Medulla oblongata (tissue), 1 donor: Measurements from ENCODE around the gene SPATA2.
A peak's percentile ranks its signal among the peaks of the same experiment; 100 is the strongest.
"Not testable (repeated sequence)": the region's sequence is repeated elsewhere in the genome, so short reads cannot be mapped to it uniquely, and the experiment has no call there.

Source experiments
- DNase-seq: peaks from one replicate; pipeline ENCODE4 v3.0.0-alpha.2; 2015; ENCODE audit errors: extremely low spot score

Gene SPATA2, protein sequence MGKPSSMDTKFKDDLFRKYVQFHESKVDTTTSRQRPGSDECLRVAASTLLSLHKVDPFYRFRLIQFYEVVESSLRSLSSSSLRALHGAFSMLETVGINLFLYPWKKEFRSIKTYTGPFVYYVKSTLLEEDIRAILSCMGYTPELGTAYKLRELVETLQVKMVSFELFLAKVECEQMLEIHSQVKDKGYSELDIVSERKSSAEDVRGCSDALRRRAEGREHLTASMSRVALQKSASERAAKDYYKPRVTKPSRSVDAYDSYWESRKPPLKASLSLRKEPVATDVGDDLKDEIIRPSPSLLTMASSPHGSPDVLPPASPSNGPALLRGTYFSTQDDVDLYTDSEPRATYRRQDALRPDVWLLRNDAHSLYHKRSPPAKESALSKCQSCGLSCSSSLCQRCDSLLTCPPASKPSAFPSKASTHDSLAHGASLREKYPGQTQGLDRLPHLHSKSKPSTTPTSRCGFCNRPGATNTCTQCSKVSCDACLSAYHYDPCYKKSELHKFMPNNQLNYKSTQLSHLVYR

DNA sequence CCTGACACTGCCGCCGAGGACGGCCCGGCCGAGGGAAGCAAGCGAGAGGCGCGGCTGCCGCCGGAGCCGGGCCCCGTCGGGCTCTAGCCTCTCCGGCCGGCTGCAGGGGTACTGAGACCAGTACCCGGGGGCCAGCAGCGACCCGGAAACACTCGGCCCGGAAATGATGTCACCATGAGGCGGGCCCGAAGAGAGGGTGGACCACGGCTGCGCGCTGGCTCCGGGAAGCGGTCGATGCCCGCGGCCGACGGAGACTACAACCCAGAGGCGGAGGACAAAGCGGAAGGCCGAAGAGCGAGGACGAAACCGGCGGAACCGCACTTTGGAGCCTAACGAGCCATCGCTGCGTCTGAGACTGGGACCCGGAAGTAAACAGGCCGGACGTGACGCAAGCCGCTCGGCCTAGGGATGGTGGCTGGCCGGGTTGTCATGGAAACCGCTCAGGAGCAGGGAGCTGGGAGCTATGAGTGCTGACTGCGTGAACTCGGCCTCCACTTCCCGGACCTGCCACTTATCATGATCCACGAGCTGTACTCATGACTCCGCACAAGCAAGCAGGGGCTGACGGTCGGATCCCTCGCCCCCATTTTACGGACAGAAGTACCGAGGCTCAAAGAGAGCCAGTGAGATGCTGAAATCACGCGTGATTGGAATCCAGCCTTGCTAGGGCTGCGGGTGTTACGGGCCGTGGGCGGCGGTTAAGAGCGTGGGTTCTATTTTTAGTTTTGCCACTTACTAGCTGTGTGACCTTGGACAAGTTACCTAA, at the start of gene SPATA2:
SPATA2 (minus strand) TSS at position 150 of the 766 bp plus-strand sequence. CDS start 7,039 bp downstream, outside the sequence.
- DNase-seq = peak; percentile 96

DNA sequence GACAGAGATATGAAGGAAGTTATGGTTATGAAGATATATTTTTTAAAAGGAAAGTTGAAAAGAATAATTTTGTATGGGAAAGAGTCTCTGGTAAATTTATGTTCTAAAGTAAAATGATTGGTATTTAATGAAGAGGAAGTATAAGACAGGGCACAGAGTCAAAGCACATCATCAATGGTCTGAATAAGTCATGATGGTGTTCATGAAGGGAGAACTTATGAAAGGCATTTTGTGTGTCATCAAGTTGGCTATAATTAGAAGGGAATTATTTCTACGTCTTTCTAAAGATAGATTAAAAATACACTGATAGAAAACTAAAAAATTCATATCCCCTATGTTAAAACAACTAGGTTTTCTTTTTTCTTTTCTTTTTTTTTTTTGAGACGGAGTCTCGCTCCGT, 46.1 kb upstream of the SPATA2 start:
- DNase-seq = no peak

DNA sequence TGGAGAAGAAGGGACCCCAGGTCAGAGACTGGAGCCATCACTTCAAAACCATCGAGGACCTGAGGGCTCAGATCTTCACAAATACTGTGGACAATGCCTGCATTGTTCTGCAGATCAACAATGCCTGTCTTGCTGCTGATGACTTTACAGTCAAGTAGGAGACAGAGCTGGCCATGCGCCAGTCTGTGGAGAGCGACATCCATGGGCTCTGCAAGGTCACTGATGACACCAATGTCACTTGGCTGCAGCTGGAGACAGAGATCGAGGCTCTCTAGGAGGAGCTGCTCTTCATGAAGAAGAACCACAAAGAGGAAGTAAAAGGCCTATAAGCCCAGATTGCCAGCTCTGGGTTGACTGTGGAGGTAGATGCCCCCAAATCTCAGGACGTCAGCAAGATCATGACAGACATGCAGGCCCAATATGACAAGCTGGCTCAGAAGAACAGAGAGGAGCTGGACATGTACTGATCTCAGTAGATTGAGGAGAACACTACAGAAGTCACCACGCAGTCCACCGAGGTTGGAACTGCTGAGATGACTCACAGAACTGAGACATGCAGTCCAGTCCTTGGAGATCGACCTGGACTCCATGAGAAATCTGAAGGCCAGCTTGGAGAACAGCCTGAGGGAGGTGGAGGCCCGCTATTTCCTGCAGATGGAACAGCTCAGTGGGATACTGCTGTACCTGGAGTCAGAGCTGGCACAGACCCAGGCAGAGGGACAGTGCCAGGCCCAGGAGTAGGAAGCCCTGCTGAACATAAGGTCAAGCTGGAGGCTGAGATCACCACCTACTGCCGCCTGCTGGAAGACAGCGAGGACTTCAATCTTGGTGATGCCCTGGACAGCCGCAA, 42.0 kb upstream of the SPATA2 start:
- peak; percentile 83 for DNase-seq

DNA sequence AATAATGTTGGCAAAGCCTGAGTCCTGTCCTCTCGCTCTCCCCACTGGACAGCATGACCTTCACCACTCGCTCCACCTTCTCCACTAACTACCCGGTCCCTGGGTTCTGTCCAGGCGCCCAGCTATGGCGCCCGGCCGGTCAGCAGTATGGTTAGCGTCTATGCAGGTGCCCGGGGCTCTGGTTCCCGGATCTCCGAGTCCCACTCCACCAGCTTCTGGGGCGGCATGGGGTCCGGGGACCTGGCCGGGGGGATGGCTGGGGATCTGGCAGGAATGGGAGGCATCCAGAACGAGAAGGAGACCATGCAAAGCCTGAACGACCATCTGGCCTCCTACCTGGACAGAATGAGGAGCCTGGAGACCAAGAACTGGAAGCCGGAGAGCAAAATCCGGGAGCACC, 41.4 kb upstream of the SPATA2 start:
- DNase-seq = no peak

DNA sequence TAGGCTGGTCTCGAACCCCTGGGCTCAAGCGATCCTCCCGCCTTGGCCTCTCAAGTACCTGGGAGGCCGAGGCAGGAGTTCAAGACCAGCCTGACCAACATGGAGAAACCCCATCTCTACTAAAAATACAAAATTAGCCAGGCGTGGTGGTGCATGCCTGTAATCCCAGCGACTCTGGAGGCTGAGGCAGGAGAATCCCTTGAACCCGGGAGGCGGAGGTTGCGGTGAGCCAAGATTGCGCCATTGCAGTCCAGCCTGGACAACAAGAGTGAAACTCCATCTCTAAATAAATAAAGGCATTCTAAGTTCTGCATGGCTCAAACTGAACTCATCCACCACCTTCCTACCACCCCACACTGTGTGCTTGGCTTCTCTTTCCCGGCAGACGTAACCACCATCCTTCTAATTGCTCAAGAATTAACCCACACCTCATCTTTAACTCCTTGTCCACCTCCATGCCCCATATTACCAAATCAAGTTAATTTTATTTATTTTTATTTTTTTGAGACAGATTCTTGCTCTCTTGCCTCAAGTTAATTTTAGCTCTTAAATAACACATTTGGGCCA, 40.6 kb upstream of the SPATA2 start:
- DNase-seq = not testable (repeated sequence)

DNA sequence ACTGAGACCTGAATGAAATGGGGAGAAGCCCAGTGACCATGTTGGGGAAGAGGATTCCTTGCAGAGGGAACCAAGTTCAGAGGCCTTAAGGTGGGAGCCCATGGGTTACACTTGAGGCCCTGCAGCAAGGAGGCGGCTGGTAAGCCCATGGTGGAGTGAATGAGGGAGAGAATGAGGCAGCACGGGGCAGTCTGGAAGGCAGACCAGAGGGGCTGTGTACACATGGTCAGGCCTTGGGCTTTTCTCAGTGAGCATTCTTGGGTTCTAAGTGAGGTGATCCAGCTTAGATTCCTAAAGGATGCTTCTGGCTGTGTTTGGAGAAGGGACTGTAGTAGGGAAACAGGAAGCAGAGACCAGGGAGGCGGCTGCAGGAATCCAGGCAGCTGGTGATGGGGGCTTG, 39.8 kb upstream of the SPATA2 start:
- DNase-seq = no peak

DNA sequence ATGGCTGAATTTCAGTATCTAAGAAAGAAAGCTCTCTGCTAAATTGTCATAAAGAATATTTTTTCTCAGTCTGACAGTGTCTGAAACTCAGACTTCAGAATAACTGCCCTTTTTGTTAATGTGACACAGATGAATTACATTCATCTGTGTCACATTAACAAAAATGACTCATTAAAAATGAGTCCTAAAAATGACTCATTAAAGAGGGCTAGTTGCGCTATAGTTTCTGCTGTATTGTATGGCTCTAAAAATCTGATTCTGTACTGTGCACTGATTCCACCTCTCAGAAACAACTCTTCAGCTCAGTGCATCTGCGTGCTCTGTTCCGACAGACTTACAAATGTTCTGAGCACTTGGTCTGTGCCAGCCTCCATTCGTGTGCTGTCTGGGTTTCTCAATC, 35.8 kb upstream of the SPATA2 start:
- no peak for DNase-seq

DNA sequence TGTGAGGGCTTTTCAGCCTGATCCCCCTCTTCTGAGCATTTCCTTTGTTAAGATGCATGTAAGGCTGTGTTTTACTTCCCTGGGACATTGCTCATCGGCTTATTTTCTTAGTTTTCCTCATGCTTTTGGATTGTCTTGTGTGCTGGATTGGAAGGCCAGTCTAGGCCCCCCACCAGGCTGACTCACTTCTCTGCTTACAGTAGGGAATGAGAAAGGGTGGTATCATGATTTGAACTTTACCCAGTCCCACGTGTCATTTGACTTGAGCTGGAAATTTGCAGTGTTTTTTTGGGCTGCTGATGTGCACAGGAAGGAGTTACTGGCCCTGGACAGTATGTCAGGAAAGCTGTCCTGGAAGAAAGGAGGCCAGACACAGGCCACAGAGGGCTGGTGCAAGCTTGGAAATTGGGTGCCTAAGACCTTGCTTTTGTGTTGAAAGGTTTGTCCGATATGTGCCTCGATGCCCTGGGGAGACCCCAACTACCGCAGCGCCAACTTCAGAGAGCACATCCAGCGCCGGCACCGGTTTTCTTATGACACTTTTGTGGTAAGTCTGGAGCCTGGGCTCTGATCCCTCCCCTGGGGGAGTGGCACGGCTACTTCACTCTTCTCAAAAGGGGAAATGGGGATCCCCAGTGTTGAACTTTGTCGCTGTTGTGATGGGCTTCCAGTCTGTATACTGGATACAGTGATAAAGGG, 33.6 kb upstream of the SPATA2 start:
- no peak for DNase-seq

DNA sequence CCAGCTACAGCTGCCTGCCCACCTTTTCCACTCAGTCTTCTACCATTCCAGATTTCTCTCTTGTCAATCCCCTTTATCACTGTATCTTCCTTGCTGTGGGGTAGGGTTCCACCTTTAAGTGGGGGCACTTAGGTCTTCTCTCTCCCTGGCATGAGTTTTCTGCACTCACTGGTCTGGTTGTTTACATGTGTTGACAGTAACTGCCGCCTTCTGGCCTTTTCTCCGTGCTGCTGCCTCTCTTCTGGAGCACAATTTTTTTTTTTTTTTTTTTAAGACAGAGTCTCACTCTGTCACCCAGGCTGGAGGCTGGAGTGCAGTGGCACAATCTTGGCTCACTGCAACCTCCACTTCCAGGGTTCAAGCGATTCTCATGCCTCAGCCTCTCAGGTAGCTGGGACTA, 32.8 kb upstream of the SPATA2 start:
- no peak for DNase-seq

DNA sequence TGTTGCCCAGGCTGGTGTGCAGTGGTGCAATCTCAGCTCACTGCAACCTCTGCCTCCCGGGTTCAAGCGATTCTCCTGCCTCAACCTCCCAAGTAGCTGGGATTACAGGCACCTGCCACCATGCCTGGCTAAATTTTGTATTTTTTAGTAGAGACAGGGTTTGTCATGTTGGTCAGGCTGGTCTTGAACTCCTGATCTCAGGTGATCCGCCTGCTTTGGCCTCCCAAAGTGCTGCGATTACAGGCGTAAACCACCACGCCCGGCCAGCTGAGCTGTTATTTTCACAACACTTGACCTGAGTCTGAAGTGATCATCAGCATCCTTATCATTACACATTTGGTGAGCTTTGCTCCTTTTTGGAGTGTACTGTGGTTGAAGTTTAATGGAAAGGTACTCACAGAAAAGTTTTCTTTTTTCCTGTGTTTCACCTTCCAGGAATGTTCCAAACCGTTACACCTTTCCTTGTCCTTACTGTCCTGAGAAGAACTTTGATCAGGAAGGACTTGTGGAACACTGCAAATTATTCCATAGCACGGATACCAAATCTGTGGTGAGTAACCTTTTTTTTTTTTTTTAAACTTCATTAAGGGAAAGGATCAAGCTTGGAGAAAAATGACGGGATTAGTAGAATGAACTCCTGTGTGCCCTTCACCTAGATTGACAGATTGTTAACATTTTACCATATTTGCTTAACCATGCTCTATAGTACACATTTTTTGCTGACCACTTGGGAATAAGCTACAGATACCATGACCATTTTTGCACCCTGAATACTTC, 30.6 kb upstream of the SPATA2 start:
- DNase-seq = no peak

DNA sequence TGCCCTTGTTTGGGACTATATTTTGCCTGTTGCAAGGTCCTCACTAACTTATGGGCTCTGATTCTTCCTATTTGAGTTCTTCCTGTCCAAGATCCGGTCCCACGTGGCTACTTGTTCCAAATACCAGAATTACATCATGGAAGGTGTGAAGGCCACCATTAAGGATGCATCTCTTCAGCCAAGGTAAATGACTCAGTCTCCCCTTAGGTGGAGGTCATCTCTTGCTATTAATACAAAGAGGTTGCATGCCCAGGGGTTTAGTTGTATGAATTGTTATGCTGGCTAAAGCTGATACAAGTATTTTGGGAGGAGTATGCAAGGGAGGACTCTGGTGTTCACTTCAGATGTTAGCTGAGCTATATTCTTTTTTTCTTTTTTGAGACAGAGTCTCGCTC, 30.0 kb upstream of the SPATA2 start:
- DNase-seq = no peak

DNA sequence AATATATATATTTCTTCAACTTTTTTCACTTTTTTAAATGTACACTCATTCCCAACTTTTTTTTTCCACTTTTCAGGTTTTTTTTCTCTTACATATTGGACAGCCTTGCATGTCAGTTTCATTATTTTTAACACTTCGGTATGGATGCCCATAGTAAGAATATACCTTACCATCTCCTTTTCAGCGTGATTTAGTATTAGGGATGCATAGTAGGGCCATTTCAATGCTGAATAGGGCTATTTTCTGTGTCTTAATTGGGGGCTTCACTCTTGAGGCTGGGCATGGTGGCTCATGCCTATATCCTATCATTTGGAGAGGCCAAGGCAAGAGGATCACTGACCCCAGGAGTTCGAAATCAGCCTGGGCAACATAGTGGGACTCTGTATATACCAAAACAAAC, 27.6 kb upstream of the SPATA2 start:
- no peak for DNase-seq

DNA sequence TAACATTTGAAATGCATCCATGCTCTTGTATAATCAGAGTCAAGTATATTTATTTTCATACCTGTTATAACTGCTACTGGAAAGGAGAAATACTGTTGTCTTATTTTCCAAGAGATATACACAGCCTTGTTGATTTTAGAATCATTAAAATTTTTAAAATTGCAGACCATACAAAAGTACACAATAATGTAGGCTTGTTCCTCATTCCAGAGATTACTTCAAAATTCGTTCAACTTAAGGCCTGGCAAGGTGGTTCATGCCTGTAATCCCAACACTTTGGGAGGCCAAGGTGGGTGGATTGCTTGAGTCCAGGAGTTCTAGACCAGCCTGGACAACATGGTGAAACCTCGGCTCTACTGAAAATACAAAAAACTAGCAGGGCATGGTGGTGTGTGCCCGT, 27.0 kb upstream of the SPATA2 start:
- no peak for DNase-seq

DNA sequence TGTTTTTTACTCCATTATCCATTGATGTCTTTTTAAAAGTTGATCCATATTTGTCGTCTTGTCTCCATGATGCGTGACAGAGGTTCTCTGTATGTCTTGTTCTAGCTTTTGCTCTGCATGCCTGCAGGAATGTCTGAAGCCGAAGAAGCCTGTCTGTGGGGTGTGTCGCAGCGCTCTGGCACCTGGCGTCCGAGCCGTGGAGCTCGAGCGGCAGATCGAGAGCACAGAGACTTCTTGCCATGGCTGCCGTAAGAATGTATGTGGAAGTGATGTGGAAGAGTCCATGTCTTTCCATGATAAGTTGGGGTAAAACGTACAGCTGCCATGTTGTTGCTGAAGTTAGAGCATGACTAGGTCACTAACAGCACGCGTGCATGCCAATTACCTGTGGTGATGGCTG, 26.1 kb upstream of the SPATA2 start:
- no peak for DNase-seq

DNA sequence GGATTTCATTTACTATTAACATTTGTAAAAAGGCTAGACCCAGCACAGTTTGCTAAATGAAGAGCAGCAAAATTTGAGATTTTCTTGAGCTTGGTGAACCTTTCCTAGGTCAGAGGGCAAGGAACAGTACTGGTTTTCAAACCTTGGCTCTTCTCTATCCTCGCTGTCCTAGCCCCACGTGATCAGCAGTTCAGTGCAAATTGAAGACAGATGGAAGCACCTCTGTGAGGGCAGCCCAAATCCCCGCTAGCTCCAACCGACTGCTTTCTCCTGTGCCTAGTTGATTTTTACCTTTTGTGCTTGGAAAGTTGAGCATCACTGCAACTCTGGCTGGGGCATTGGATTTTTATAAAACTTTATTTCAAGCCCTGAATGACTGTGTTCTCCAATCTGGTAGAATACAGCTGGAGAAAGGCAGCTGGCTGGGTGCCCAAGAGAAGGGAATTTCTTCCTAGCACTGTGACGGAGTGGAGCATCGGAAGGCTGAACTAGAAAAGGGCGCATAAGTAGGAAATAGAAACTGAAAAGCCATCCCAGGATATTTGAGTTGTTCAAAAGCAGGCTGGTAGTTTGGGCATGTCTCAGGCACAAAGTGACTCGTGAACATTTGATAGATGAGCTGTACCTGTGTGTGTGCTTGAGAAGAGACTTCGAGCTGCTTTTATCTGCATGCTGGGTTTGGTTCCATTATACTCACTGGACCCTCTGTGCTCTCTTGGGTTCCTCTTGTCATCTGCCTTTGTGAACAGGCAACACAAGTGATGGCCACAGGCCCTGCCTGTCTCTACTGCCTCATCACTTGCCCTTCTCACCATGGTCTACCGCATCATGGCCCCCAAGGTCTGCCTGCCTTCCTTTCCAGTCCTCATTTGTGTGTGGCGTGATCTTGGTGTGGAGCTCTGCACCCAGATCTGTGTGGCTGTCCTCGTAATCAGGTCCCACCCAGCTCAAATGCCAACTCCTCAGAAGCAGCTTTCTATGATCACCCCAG, 23.1 kb upstream of the SPATA2 start:
- DNase-seq = peak; percentile 23

DNA sequence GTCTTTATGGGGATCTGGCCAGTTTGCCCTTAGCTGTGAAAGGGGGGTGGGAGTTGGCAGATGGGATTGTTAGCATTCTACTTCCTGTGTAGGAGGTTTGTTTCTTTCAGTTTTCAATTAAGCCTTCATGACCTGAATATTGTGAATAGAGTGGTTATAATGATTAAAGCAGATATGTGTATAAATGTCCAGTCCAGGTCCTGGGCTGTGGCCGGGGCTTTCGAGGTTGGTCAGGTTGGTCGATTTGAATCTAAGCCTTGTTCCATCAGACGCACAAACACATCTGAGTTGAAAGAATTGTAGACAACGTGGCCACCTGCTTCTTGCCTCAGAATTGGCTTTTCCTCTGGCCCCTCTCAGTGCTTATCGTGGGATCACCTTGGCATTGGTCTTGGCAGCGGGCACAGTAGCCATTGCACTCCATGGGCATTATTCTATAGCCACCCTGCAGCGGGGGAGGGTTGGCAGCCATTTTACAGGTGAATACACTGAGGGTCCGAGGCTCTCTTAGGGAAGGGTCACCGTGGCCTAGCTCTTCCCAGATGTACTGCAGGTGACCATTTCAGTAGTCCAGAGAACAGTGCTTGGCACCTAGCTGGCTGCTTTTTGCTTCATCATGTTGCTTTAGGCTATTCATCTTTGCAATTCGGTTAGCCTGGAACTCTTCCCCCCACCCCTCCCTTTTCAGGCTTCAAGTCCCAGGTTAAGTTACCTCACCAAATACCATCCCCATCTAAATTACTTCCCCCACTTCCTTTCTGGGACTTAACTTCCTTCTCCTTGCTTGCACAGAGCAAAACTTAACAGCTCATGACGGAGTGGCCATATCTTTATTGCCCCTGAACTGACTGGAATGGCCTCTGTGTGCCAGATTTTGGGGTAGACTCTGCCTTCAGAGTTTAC, 21.9 kb upstream of the SPATA2 start:
- DNase-seq = no peak

DNA sequence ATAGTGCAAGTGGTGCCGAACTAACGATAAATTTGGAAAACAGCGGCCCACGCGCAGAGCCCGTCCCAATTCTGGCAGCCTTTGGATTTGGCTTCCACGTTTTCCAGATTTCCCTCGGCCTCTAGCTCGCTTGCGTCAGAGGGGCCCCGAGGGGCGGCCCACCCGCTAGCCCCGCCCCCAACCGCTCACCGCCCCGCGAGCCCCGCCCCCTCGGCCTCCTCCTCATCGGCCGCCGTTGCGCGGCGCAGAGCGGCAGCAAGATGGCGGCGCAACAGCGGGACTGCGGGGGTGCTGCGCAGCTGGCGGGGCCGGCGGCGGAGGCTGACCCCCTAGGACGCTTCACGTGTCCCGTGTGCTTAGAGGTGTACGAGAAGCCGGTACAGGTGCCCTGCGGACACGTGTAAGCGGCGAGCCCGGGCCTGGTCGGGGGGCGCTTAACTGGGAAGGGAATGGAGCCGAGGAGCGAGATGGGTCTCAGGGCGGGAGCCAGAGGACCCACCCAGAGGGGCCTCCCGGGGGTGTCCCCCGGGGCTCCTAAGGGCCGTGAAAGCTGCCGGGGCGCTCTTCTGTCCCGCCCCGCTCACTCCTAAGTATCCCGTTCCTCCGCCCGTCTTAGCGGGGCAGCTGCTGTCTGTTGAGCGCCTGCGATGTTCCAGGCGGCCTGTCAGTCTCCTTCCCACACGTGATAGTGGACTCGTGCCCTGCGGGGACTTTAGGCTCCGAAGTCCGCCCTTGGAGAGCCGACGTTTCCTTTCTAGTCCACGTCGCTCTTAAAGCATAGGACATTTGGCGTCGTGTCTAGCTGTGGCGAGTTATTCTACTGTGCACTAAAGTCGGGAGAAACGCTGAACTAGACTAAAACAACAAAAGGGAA, 21.1 kb upstream of the SPATA2 start, which contains the start of gene RNF114:
RNF114 (plus strand) TSS at position 245 of the 874 bp plus-strand sequence; CDS start at position 261, 16 bp downstream.
- DNase-seq = peak; percentile 95
